ENCODE results near the gene HSPG2. TPM values are rescaled to one million over a fixed set of nuclear protein-coding genes. Genes with fewer than 3 reads are reported as not detected.
A peak's percentile ranks its signal among the peaks of the same experiment; 100 is the strongest.
"Not testable (repeated sequence)": the region's sequence is repeated elsewhere in the genome, so short reads cannot be mapped to it uniquely, and the experiment has no call there.

HSPG2 gene
- total RNA-seq, 1 experiment from 2014 or later: 14.7 TPM

GRCh38 chr1:21827141-21827679 lies 109.9 kb downstream of the HSPG2 start:
- no peak for DNase-seq (ENCODE audit: low read depth)

- DNase-seq (ENCODE audit: low read depth): not testable (repeated sequence)
These were observed 110.4 kb downstream of the HSPG2 start for GRCh38 chr1:21826694-21827093.

GRCh38 chr1:21825393-21825792 lies 111.7 kb downstream of the HSPG2 start:
- DNase-seq (ENCODE audit: low read depth): no peak

- DNase-seq (ENCODE audit: low read depth): no peak
These were observed 112.2 kb downstream of the HSPG2 start for GRCh38 chr1:21824926-21825325.

- DNase-seq (ENCODE audit: low read depth): no peak
These were observed 113.0 kb downstream of the HSPG2 start for GRCh38 chr1:21823980-21824702.

GRCh38 chr1:21823206-21823979 lies 113.7 kb downstream of the HSPG2 start:
- DNase-seq (ENCODE audit: low read depth): peak; percentile 5

GRCh38 chr1:21822349-21822748 lies 114.8 kb downstream of the HSPG2 start:
- peak; percentile 19 for DNase-seq (ENCODE audit: low read depth)

GRCh38 chr1:21821385-21822019 lies 115.6 kb downstream of the HSPG2 start:
- no peak for DNase-seq (ENCODE audit: low read depth)

- DNase-seq (ENCODE audit: low read depth): no peak
These were observed 116.4 kb downstream of the HSPG2 start for GRCh38 chr1:21820597-21821232.

- peak; percentile 48 for DNase-seq (ENCODE audit: low read depth)
These were observed 118.5 kb downstream of the HSPG2 start for GRCh38 chr1:21818656-21819055.

- DNase-seq (ENCODE audit: low read depth): peak; percentile 76
These were observed 120.4 kb downstream of the HSPG2 start for GRCh38 chr1:21816602-21817302.

GRCh38 chr1:21815724-21816321 lies 121.3 kb downstream of the HSPG2 start:
- DNase-seq (ENCODE audit: low read depth): peak; percentile 3

GRCh38 chr1:21814981-21815582 lies 122.0 kb downstream of the HSPG2 start:
- DNase-seq (ENCODE audit: low read depth): peak; percentile 6

- DNase-seq (ENCODE audit: low read depth): peak; percentile 4
These were observed 122.7 kb downstream of the HSPG2 start for GRCh38 chr1:21814241-21814918.

- DNase-seq (ENCODE audit: low read depth): no peak
These were observed 123.6 kb downstream of the HSPG2 start for GRCh38 chr1:21813542-21813941.

GRCh38 chr1:21811875-21812305 lies 125.2 kb downstream of the HSPG2 start, which contains the start of gene LDLRAD2:
LDLRAD2 (plus strand) TSS chr1:21812265; CDS start chr1:21812452, 187 bp downstream.
- DNase-seq (ENCODE audit: low read depth): no peak

GRCh38 chr1:21804536-21804935 lies 132.6 kb downstream of the HSPG2 start:
- no peak for DNase-seq (ENCODE audit: low read depth)

- DNase-seq (ENCODE audit: low read depth): peak; percentile 38
These were observed 136.0 kb downstream of the HSPG2 start for GRCh38 chr1:21801100-21801499.

GRCh38 chr1:21799730-21800129 lies 137.4 kb downstream of the HSPG2 start:
- DNase-seq (ENCODE audit: low read depth): no peak

- DNase-seq (ENCODE audit: low read depth): no peak
These were observed 142.0 kb downstream of the HSPG2 start for GRCh38 chr1:21795075-21795474.

Data from Daoy (cell line).